Liver (tissue), 3 donors: ENCODE measurements around the gene GDPD5.

ENCODE experiments used
- ATF3 ChIP-seq: IDR thresholded peaks from 2 replicates; pipeline ENCODE4 v1.6.1; 2016; ENCODE audit warnings: antibody characterized with exemption
- CTCF ChIP-seq: fragments of 150-350 bp; IDR thresholded peaks from 2 replicates; pipeline ENCODE4 v1.5.1; 2017; ENCODE audit warnings: improper control_type of control experiment, low read depth, low read length; ENCODE audit not compliant: missing input control
- EGR1 ChIP-seq, 2 donors: IDR thresholded peaks; 2 replicates each; pipeline ENCODE4 v1.6.1; 2016 to 2018; ENCODE audit warnings: antibody characterized with exemption in 2 of 2, low read depth in 2 of 2
- JUND ChIP-seq, 2 donors: IDR thresholded peaks; 2 replicates each; pipeline ENCODE4 v1.6.1; 2016; ENCODE audit warnings: antibody characterized with exemption in 2 of 2
- MAX ChIP-seq: IDR thresholded peaks from 2 replicates; pipeline ENCODE4 v1.6.1; 2016; ENCODE audit warnings: antibody characterized with exemption
- RAD21 ChIP-seq, 2 donors: IDR thresholded peaks; 2 replicates each; pipeline ENCODE4 v1.6.1; 2016; ENCODE audit warnings: antibody characterized with exemption in 2 of 2, mild to moderate bottlenecking in 2 of 2
- REST ChIP-seq: IDR thresholded peaks from 2 replicates; pipeline ENCODE4 v1.6.1; 2016; ENCODE audit warnings: antibody characterized with exemption, mild to moderate bottlenecking
- RXRA ChIP-seq, 2 donors: IDR thresholded peaks; 2 replicates each; pipeline ENCODE4 v1.6.1; 2017 to 2018; ENCODE audit warnings: antibody characterized with exemption in 2 of 2, mild to moderate bottlenecking in 1 of 2
- YY1 ChIP-seq: IDR thresholded peaks from 2 replicates; pipeline ENCODE4 v1.6.1; 2016; ENCODE audit warnings: antibody characterized with exemption, mild to moderate bottlenecking
- donor health status: healthy.
- donor health status: healthy.

GRCh38 chr11:75428989-75429640 lies 96.6 kb downstream of the GDPD5 start:
- TF ChIP-seq REST, result no peak
- TF ChIP-seq CTCF, result no peak
- no peak for TF ChIP-seq RXRA (IDR thresholded peaks at IDR 0.05)
- TF ChIP-seq EGR1 (IDR thresholded peaks at IDR 0.05; ENCODE audit: low read depth in 2 of 2), result no peak
- TF ChIP-seq RAD21 (IDR thresholded peaks at IDR 0.05), result no peak
- no peak for TF ChIP-seq MAX
- TF ChIP-seq YY1, result no peak
- TF ChIP-seq JUND (IDR thresholded peaks at IDR 0.05), result no peak
- no peak for TF ChIP-seq ATF3
